ENCODE results near the gene HIVEP3. TPM values are rescaled to one million over a fixed set of nuclear protein-coding genes. Genes with fewer than 3 reads are reported as not detected.

Gene HIVEP3
- total and polyA plus RNA-seq, 11 donors: 3.2 to 11.9 (median 5.0) TPM

DNA sequence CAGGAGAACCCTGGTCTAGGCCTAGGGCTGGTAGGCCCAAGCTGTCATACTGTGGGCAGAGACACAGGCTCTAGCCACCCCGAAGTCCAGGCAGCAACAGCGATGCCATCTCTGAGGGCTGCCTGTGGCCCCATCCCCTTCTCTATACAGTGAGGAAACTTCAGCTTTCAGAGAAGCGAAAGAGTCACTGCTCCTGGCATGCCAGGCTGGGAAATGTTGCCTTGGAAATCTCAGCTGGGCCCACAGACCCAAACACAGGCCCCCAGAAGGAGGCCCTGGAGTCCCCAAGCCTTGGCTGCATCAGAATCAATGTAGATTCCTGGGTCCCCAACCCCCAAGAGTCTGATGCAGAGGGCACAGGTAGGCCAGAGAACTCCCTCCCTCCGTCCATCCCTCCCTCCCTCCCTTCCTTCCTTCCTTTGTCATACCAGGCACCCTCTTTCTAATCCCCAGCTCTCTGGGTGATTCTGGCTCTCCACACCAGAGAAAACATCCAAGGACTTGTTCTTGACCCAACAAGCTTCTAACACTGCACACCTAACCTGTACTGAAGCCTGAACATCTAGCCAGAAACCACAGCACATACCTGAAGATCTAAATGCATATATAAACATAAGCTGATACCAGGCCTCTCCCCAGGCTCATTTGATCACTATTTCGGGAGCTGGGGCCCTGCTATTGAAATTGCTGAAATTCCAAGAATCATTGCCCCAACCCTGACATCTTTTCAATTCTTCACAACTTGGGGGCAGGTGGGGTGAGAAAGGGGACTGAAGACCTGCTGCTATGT, 291.0 kb downstream of the HIVEP3 start:
- DNase-seq (no peak), ATAC-seq (no peak)
- Histone ChIP-seq H3K4me1 (peaks cover 0 to 18% (median 6%) of the 10 kb centered on the region in 12 donors), H3K27me3 (no peaks in the 10 kb centered on the region), H3K4me3 (no peak overlapping the region), H3K9me3 (no peaks in the 10 kb centered on the region), H3K27ac (no peak overlapping the region), H3K36me3 (no peaks in the 10 kb centered on the region)
- no peak for TF ChIP-seq POLR2A (IDR thresholded peaks at IDR 0.05)
- TF ChIP-seq, protein P1, sequence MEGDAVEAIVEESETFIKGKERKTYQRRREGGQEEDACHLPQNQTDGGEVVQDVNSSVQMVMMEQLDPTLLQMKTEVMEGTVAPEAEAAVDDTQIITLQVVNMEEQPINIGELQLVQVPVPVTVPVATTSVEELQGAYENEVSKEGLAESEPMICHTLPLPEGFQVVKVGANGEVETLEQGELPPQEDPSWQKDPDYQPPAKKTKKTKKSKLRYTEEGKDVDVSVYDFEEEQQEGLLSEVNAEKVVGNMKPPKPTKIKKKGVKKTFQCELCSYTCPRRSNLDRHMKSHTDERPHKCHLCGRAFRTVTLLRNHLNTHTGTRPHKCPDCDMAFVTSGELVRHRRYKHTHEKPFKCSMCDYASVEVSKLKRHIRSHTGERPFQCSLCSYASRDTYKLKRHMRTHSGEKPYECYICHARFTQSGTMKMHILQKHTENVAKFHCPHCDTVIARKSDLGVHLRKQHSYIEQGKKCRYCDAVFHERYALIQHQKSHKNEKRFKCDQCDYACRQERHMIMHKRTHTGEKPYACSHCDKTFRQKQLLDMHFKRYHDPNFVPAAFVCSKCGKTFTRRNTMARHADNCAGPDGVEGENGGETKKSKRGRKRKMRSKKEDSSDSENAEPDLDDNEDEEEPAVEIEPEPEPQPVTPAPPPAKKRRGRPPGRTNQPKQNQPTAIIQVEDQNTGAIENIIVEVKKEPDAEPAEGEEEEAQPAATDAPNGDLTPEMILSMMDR (IDR thresholded peaks at IDR 0.05): no peak
- intact Hi-C loops (cut with DNase I): no loop called here
- 65 to 95% (median 94%) methylated on average over 5 of the region's 5 CpGs for WGBS, 4 donors

DNA sequence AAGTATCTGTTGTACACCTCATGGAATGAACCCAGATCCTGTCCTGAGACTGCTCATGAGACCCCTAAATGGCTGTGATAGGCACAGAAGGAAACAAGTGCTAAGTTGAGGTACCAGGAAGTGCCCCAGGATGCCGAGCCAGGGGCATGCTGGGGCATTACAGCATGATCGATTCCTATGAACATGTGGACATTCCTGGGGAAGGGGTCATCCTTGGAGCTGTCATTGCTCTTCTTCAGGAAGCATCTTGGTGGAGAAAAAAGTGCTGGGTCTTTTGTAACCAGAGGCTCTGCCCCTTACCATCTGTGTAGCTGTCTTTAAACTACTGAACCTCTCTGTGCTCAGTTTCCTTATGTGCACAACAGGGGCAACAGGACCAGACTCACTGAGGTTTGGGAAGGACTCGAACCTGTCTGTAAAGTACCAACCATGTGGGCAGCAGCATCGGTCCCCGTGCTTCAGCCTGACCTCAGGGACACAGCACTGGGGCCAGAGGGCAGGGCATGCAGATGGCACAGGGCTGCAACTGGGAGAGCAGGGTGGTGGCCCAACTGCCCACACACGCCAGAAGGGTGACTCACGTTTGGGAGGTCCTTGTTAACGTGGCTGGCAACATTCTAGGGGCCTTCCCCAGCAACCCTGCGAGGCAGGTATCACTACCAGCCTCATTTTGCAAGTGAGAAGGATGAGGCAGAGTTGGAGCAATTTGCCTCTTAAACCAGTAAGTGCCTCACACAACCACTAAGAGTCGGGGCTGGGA, 291.9 kb downstream of the HIVEP3 start:
- intact Hi-C loops (cut with DNase I): no loop called here
- Histone ChIP-seq H3K9me3 (no peaks in the 10 kb centered on the region), H3K4me3 (no peak overlapping the region), H3K4me1 (peaks cover 0 to 21% (median 6%) of the 10 kb centered on the region in 12 donors), H3K27me3 (no peaks in the 10 kb centered on the region), H3K36me3 (no peaks in the 10 kb centered on the region), H3K27ac (no peak overlapping the region)
- 83 to 91% (median 86%) methylated on average over 8 to 10 of the region's 10 CpGs for WGBS, 4 donors
- TF ChIP-seq, protein P1 (IDR thresholded peaks at IDR 0.05): no peak
- TF ChIP-seq POLR2A (IDR thresholded peaks at IDR 0.05): no peak
- ATAC-seq: no peak
- DNase-seq: no peak

DNA sequence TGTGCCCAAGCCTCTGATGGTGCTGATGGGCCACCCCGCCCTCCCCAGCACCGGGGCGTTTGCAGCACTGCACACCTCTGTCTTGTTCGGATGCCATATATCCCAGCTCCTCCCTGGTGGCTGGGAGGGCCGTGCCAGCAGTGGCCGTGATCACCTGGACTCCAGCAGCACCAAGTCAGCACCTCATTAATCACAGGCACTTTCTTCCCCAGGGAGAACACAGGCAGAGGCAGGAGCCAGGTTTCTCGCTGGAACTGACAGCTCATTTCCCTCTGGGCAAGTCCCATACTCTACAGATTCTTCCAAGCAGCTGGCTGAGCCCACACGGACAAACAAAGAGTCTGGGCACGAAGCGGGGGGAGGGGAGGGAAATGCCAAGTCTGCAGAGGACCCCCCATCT, 292.6 kb downstream of the HIVEP3 start:
- Histone ChIP-seq H3K9me3 (no peaks in the 10 kb centered on the region), H3K4me3 (no peak overlapping the region), H3K4me1 (peaks cover 0 to 21% (median 6%) of the 10 kb centered on the region in 12 donors), H3K27ac (no peak overlapping the region), H3K36me3 (no peaks in the 10 kb centered on the region), H3K27me3 (no peaks in the 10 kb centered on the region)
- intact Hi-C loops (cut with DNase I): no loop called here
- no peak for DNase-seq
- 52 to 63% (median 60%) methylated on average over 8 to 10 of the region's 10 CpGs for WGBS, 4 donors
- peak in 2 of 4 donors; percentile 20 to 51 for ATAC-seq
- TF ChIP-seq POLR2A (IDR thresholded peaks at IDR 0.05): no peak
- TF ChIP-seq, protein P1 (IDR thresholded peaks at IDR 0.05): no peak

DNA sequence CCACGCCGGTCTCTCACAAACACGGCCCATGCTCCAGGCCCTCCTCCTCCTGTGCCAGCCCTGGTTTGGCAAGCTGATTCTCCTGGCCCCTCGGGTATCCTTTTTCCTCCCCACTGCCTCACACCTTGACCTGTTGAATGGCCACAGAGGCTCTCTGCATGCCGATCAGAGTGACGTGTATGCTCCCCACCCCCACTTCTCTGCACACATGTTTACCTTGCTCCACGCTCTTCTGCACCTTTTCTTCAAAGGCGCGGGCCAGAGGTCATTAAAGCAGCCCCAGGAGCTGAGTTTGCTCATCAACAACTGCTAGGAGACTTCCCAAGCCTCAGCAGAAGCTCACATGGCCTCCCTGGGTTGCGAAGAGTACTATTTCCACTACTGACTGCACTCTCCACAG, 295.0 kb downstream of the HIVEP3 start:
- TF ChIP-seq, protein P1 (IDR thresholded peaks at IDR 0.05): no peak
- TF ChIP-seq POLR2A (IDR thresholded peaks at IDR 0.05): no peak
- intact Hi-C loops (cut with DNase I): no loop called here
- Histone ChIP-seq H3K27me3 (no peaks in the 10 kb centered on the region), H3K9me3 (no peaks in the 10 kb centered on the region), H3K4me1 (peaks cover 0 to 21% (median 6%) of the 10 kb centered on the region in 12 donors), H3K4me3 (no peak overlapping the region), H3K27ac (no peak overlapping the region), H3K36me3 (no peaks in the 10 kb centered on the region)
- 86 to 94% (median 88%) methylated on average over 10 of the region's 10 CpGs for whole genome bisulfite sequencing, 4 donors
- no peak for ATAC-seq
- DNase-seq: no peak

Measured in heart left ventricle (tissue), 16 donors.